Endothelial cell of umbilical vein (primary cell): ENCODE results near the gene ATP5IF1. TPM values are rescaled to one million over a fixed set of nuclear protein-coding genes. Genes with fewer than 3 reads are reported as not detected.

ENCODE experiments used
- BruUV-seq: library from RNA; stranded (reverse); fragments of 400-500 nt; replicated peaks from 2 replicates; lab custom pipeline; 2021; lab: Mats Ljungman, UMichigan
- CTCF ChIA-PET: fragments of 300-600, 350-600 bp; sonication (Branson Sonifier 250); formaldehyde crosslinking; loops from one replicate; lab custom pipeline; 2021; ENCODE audit warnings: antibody characterized with exemption, inconsistent platforms; lab: Charles Lee
- POLR2A ChIA-PET: fragments of 300-600, 350-600 bp; sonication (Branson Sonifier 250); formaldehyde crosslinking; loops from one replicate; lab custom pipeline; 2021; ENCODE audit warnings: antibody characterized with exemption, inconsistent platforms; lab: Charles Lee
- DNase-seq: peaks from one replicate; pipeline ENCODE4 v3.0.0-alpha.2; 2011; ENCODE audit warnings: low read depth, low spot score
- FAIRE-seq: peaks from 2 replicates; lab custom pipeline; 2011; peaks lifted over from hg19 to GRCh38; lab: Jason Lieb, UNC
- H2AFZ ChIP-seq: 2 replicates; pipeline ENCODE4 v1.6.0; 2012; ENCODE audit warnings: low read depth, low read length, control low read depth, inconsistent platforms
- H3K27ac ChIP-seq: 2 replicates; pipeline ENCODE4 v1.5.1; 2011; ENCODE audit warnings: low read depth, mild to moderate bottlenecking, control low read depth, low read length, moderate library complexity; ENCODE audit not compliant: insufficient read depth
- H3K27me3 ChIP-seq, 2 experiments: 2 replicates each; pipeline versions ENCODE4 v1.6.0 to v1.6.1; 2011; ENCODE audit warnings: low read length in 2 of 2, mixed read lengths in 1 of 2; ENCODE audit not compliant: control insufficient read depth in 2 of 2, insufficient read depth in 2 of 2
- H3K36me3 ChIP-seq, 2 experiments: 2 replicates in 1 of 2; 3 replicates in 1 of 2; pipeline ENCODE4 v1.5.1; 2011; ENCODE audit warnings: low read length in 2 of 2, mild to moderate bottlenecking in 1 of 2, moderate library complexity in 1 of 2; ENCODE audit not compliant: control insufficient read depth in 2 of 2, insufficient read depth in 2 of 2; ENCODE audit errors: extremely low read depth in 1 of 2
- H3K4me1 ChIP-seq: 3 replicates; pipeline ENCODE4 v1.5.1; 2011; ENCODE audit warnings: mild to moderate bottlenecking, low read length; ENCODE audit not compliant: control insufficient read depth, insufficient read depth; ENCODE audit errors: extremely low read depth
- H3K4me2 ChIP-seq: 2 replicates; pipeline ENCODE4 v1.6.1; 2011; ENCODE audit warnings: low read length, control low read depth, mixed read lengths; ENCODE audit not compliant: insufficient read depth
- H3K4me3 ChIP-seq, 3 experiments: fragments of 200-600 bp in 1 of 3; sonication (generic), shearing (Covaris generic) in 1 of 3; replicated peaks in 1 of 3; 2 replicates each; pipeline ENCODE4 v1.5.1; 2011 to 2016; ENCODE audit warnings: control low read depth in 3 of 3, low read length in 3 of 3, mild to moderate bottlenecking in 2 of 3, inconsistent platforms in 1 of 3, low read depth in 1 of 3, moderate library complexity in 1 of 3; ENCODE audit not compliant: insufficient read depth in 1 of 3
- H3K79me2 ChIP-seq: 2 replicates; pipeline ENCODE4 v1.6.0; 2012; ENCODE audit warnings: low read length, inconsistent platforms; ENCODE audit not compliant: control insufficient read depth, insufficient read depth
- H3K9ac ChIP-seq: replicated peaks from 2 replicates; pipeline ENCODE3; 2011; ENCODE audit warnings: low read length, control low read depth; ENCODE audit not compliant: insufficient read depth; ENCODE audit errors: extremely low read depth
- H3K9me1 ChIP-seq: replicated peaks from 3 replicates; pipeline ENCODE4 v1.6.0; 2011; ENCODE audit warnings: mild to moderate bottlenecking, low read length; ENCODE audit not compliant: control insufficient read depth, insufficient read depth; ENCODE audit errors: extremely low read depth
- H3K9me3 ChIP-seq: replicated peaks from 2 replicates; pipeline ENCODE4 v1.5.1; 2012; ENCODE audit warnings: low read length, inconsistent platforms; ENCODE audit not compliant: control insufficient read depth, insufficient read depth
- H4K20me1 ChIP-seq: replicated peaks from 2 replicates; pipeline ENCODE3; 2011; ENCODE audit warnings: mild to moderate bottlenecking, low read length; ENCODE audit not compliant: control insufficient read depth, insufficient read depth; ENCODE audit errors: extremely low read depth
- CTCF ChIP-seq, 2 donors: IDR thresholded peaks; 1 replicate in 1 of 2; 2 replicates in 1 of 2; pipeline ENCODE4 v1.5.1; 2011; ENCODE audit warnings: low read length in 2 of 2, mild to moderate bottlenecking in 2 of 2, moderate library complexity in 2 of 2, control low read depth in 1 of 2, inconsistent platforms in 1 of 2, low read depth in 1 of 2; ENCODE audit not compliant: insufficient read depth in 1 of 2; ENCODE audit errors: extremely low read depth in 1 of 2
- EZH2 ChIP-seq: IDR thresholded peaks from 2 replicates; pipeline ENCODE4 v1.6.1; 2012; ENCODE audit warnings: borderline replicate concordance, low read depth, mild to moderate bottlenecking, moderate library complexity, low read length, inconsistent platforms; ENCODE audit not compliant: severe bottlenecking
- FOS ChIP-seq: IDR thresholded peaks from 2 replicates; pipeline ENCODE4 v1.6.1; 2011; ENCODE audit warnings: mild to moderate bottlenecking, low read length, moderate library complexity, borderline replicate concordance; ENCODE audit not compliant: insufficient read depth
- GATA2 ChIP-seq: IDR thresholded peaks from 2 replicates; pipeline ENCODE4 v1.7.0; 2011; ENCODE audit warnings: low read depth, mild to moderate bottlenecking, moderate library complexity, mixed read lengths, low read length; ENCODE audit not compliant: insufficient read length, insufficient read depth
- JUN ChIP-seq: IDR thresholded peaks from 2 replicates; pipeline ENCODE4 v1.6.1; 2011; ENCODE audit warnings: borderline replicate concordance, low read depth; ENCODE audit not compliant: insufficient read length, insufficient read depth
- MAX ChIP-seq: IDR thresholded peaks from 2 replicates; pipeline ENCODE4 v1.6.1; 2011; ENCODE audit not compliant: insufficient read depth, insufficient read length
- MYC ChIP-seq: IDR thresholded peaks from one replicate; pipeline ENCODE4 v1.6.1; 2011; ENCODE audit warnings: mild to moderate bottlenecking, low read depth, low read length
- POLR2A ChIP-seq: IDR thresholded peaks from 2 replicates; pipeline ENCODE4 v1.6.1; 2012; ENCODE audit warnings: low read depth, mild to moderate bottlenecking, control low read depth, low read length
- POLR2AphosphoS5 ChIP-seq: IDR thresholded peaks from 2 replicates; pipeline ENCODE4 v1.6.1; 2012; ENCODE audit warnings: low read depth, mild to moderate bottlenecking, control low read depth, low read length, moderate library complexity; ENCODE audit not compliant: insufficient read depth
- dilution Hi-C: fragments of 300-500 bp; cut with MboI; formaldehyde crosslinking; loops from one replicate; pipeline ENCODE4 v1.15.0; 2019; ENCODE audit warnings: low sequenced_read_pairs; ENCODE audit not compliant: extremely low pct_ligation_motif_present
- intact Hi-C: fragments of 100-400 bp; cut with micrococcal nuclease; formaldehyde crosslinking; loops from one replicate; pipeline ENCODE4 v1.10.0; 2022
- polyA plus RNA-seq, 4 experiments: library from polyadenylated mRNA; depleted of rRNA in 3 of 4; stranded (reverse) in 3 of 4; unstranded in 1 of 4; fragments of >200 nt; gene quantifications; 2 replicates each; pipeline versions ENCODE4 v1.2.1 to v1.2.3, GENCODE V29; 2011 to 2012; ENCODE audit warnings: missing spikeins in 1 of 4
- total RNA-seq: library from RNA; stranded (reverse); gene quantifications from 2 replicates; pipeline ENCODE4 v1.2.3, GENCODE V29; 2021

ATP5IF1 gene
- total and polyA plus RNA-seq, 2 donors (not counting 3 experiments of a cell fraction or from before 2014, with no cell fraction given), result 133 to 243 TPM

GRCh38 chr1:28229996-28230395, 5.9 kb upstream of the ATP5IF1 start:
- Histone ChIP-seq H3K9ac (no peak overlapping the region), H3K36me3 (peaks cover 4% of the 10 kb centered on the region in 2 experiments), H3K9me1 (no peaks in the 10 kb centered on the region), H3K79me2 (peaks cover 32% of the 10 kb centered on the region), H2AFZ (no peak overlapping the region), H3K4me2 (no peak overlapping the region), H3K4me3 (no peak overlapping the region), H3K27ac (no peak overlapping the region), H3K27me3 (no peaks in the 10 kb centered on the region), H3K9me3 (no peaks in the 10 kb centered on the region), H4K20me1 (no peaks in the 10 kb centered on the region), H3K4me1 (peaks cover 7% of the 10 kb centered on the region)
- no peak for DNase-seq
- POLR2A ChIA-PET, result no interaction called here
- no peak for FAIRE-seq
- CTCF ChIA-PET, result no interaction called here
- dilution Hi-C loops, result no loop called here
- BruUV-seq, result no TSS peak
- no peak for TF ChIP-seq FOS
- TF ChIP-seq MYC, result no peak
- TF ChIP-seq JUN, result no peak
- TF ChIP-seq GATA2, result no peak
- no peak for TF ChIP-seq POLR2AphosphoS5
- no peak for TF ChIP-seq CTCF (IDR thresholded peaks at IDR 0.05; ENCODE audit: extremely low read depth in 1 of 2, insufficient read depth in 1 of 2, low read depth in 1 of 2, low read length in 2 of 2)
- TF ChIP-seq POLR2A, result no peak
- no peak for TF ChIP-seq EZH2
- TF ChIP-seq MAX, result no peak
- intact Hi-C loops, result no loop called here
